Right lobe of liver (tissue), 6 donors: Measurements from ENCODE around the gene BRICD5. TPM values are rescaled to one million over a fixed set of nuclear protein-coding genes. Genes with fewer than 3 reads are reported as not detected.
A peak's percentile ranks its signal among the peaks of the same experiment; 100 is the strongest.

ENCODE experiments used
- ATAC-seq, 4 donors: fragments of 200-7000 bp; cut with Tn5 transposase; one replicate each; pipeline ENCODE4 v1.9.1; 2020; ENCODE audit warnings: mild to moderate bottlenecking in 4 of 4, moderate library complexity in 4 of 4
- DNase-seq, 3 donors: peaks; one replicate each; pipeline ENCODE4 v3.0.0-alpha.2; 2020
- H3K27ac ChIP-seq, 3 donors: fragments of 200-600 bp; one replicate each; pipeline ENCODE4 v1.8.0; 2022
- H3K27me3 ChIP-seq, 2 donors: fragments of 200-600 bp; one replicate each; pipeline ENCODE4 v1.8.0; 2022
- H3K36me3 ChIP-seq, 4 donors: fragments of 200-600 bp; sonication (generic) in 1 of 4; one replicate each; pipeline versions ENCODE4 v1.5.1 to v1.8.0; 2017 to 2022; ENCODE audit warnings: control low read depth in 1 of 4
- H3K4me1 ChIP-seq, 4 donors: fragments of 200-600 bp; sonication (generic) in 1 of 4; one replicate each; pipeline versions ENCODE4 v1.5.1 to v1.8.0; 2017 to 2022; ENCODE audit warnings: control low read depth in 1 of 4
- H3K4me3 ChIP-seq, 3 donors: fragments of 200-600 bp; one replicate each; pipeline ENCODE4 v1.8.0; 2022
- H3K9me3 ChIP-seq, 4 donors: fragments of 200-600 bp; sonication (generic) in 1 of 4; one replicate each; pipeline versions ENCODE4 v1.5.1 to v1.8.0; 2017 to 2022; ENCODE audit warnings: control low read depth in 1 of 4
- CTCF ChIP-seq, 4 donors: fragments of 200-600 bp in 3 of 4; fragments of 450-650 bp in 1 of 4; IDR thresholded peaks; one replicate each; pipeline versions ENCODE4 v1.5.1 to v1.8.0; 2016 to 2022; ENCODE audit warnings: antibody characterized with exemption in 4 of 4, mild to moderate bottlenecking in 2 of 4
- POLR2A ChIP-seq: fragments of 450-650 bp; IDR thresholded peaks from one replicate; pipeline ENCODE4 v1.6.1; 2017; ENCODE audit warnings: antibody characterized with exemption, mild to moderate bottlenecking
- WGBS: methylation state at CpG from one replicate; pipeline ENCODE4 v1.1.6; 2018; ENCODE audit warnings: low coverage, low lambda C conversion rate; ENCODE audit not compliant: insufficient coverage; ENCODE audit errors: missing lambda C conversion rate; 5-methylcytosine and 5-hydroxymethylcytosine counted together
- intact Hi-C, 2 donors: fragments of 100-400 bp; cut with DNase I; formaldehyde crosslinking; loops; one replicate each; pipeline versions ENCODE4 v1.11.2 to v1.14.1; 2022
- total RNA-seq, 6 experiments: library from RNA; depleted of rRNA in 2 of 6; stranded (reverse); fragments of >200 nt in 2 of 6; fragmentation: NEBNext Ultra II Directional in 3 of 6; extraction: Animal tissue kit (Norgen Biotek cat#: 25700) in 3 of 6; gene quantifications; one replicate each; pipeline versions ENCODE4 v1.1.0 to v1.2.4, GENCODE V29; 2016 to 2023
- donor health status: DM: no; HTN: yes; CAD: no.
- donor health status: DM: no; HTN: no; CAD: no.
- donor health status: DM: no; HTN: no; CAD: no.
- donor health status: DM: no; HTN: yes; CAD: no.
- donor health status: DM: no; HTN: yes; CAD: no.

The BRICD5 gene
- total RNA-seq, 6 experiments from 2014 or later: 0.74 to 3.7 (median 2.0) TPM

- H3K27ac ChIP-seq: no peak overlapping the region
- H3K36me3 ChIP-seq: no peaks in the 10 kb centered on the region
- DNase-seq: no peak
- WGBS: 52% methylated on average over 4 of the region's 4 CpGs
- H3K4me3 ChIP-seq: no peak overlapping the region
- ATAC-seq: no peak
- no peak for TF ChIP-seq CTCF (IDR thresholded peaks at IDR 0.05)
- intact Hi-C loops: loop anchor here (10.0 kb wide), 1 partner anchor 307 kb away; no protein-coding TSS in a partner anchor
- peaks cover 0 to 10% (median 0%) of the 10 kb centered on the region in 4 donors for H3K4me1 ChIP-seq
- H3K27me3 ChIP-seq: peaks cover 0 to 11% of the 10 kb centered on the region in 2 donors
- H3K9me3 ChIP-seq: no peaks in the 10 kb centered on the region
Observed at GRCh38 chr16:2198283-2198682, 12.4 kb downstream of the BRICD5 start.

- H3K27ac ChIP-seq: no peak overlapping the region
- H3K27me3 ChIP-seq: peaks cover 0 to 11% of the 10 kb centered on the region in 2 donors
- ATAC-seq: no peak
- peaks cover 0 to 10% (median 0%) of the 10 kb centered on the region in 4 donors for H3K4me1 ChIP-seq
- H3K36me3 ChIP-seq: no peaks in the 10 kb centered on the region
- intact Hi-C loops: loop anchor here (10.0 kb wide), 1 partner anchor 307 kb away; no protein-coding TSS in a partner anchor
- DNase-seq: no peak
- TF ChIP-seq POLR2A: no peak
- no peak for TF ChIP-seq CTCF (IDR thresholded peaks at IDR 0.05)
- WGBS: 50% methylated on average over 2 of the region's 6 CpGs
- no peak overlapping the region for H3K4me3 ChIP-seq
- no peaks in the 10 kb centered on the region for H3K9me3 ChIP-seq
Observed at GRCh38 chr16:2197765-2198164, 12.9 kb downstream of the BRICD5 start.

- Histone ChIP-seq H3K27ac (no peak overlapping the region), H3K9me3 (no peaks in the 10 kb centered on the region), H3K4me1 (peaks cover 0 to 10% (median 0%) of the 10 kb centered on the region in 4 donors), H3K4me3 (no peak overlapping the region), H3K27me3 (peaks cover 0 to 11% of the 10 kb centered on the region in 2 donors), H3K36me3 (no peaks in the 10 kb centered on the region)
- DNase-seq: no peak
- WGBS: 55% methylated on average over 12 of the region's 32 CpGs
- no peak for TF ChIP-seq POLR2A
- TF ChIP-seq CTCF (IDR thresholded peaks at IDR 0.05): no peak
- ATAC-seq: no peak
- intact Hi-C loops: loop anchor here (10.0 kb wide), 1 partner anchor 308 kb away; no protein-coding TSS in a partner anchor
Observed at GRCh38 chr16:2196981-2197511, 13.6 kb downstream of the BRICD5 start.

GRCh38 chr16:2196162-2196980 lies 14.3 kb downstream of the BRICD5 start, which contains the start of gene CASKIN1:
Gene CASKIN1 (minus strand): TSS chr16:2196605. CDS start chr16:2196432, 173 bp downstream.
- no peak for TF ChIP-seq CTCF (IDR thresholded peaks at IDR 0.05)
- no peak for TF ChIP-seq POLR2A
- 0% methylated on average over 2 of the region's 129 CpGs for WGBS
- DNase-seq (no peak), ATAC-seq (no peak)
- H3K36me3 ChIP-seq: no peaks in the 10 kb centered on the region
- peak within 1 kb of the TSS in 1 of 3 donors; percentile 26 for H3K4me3 ChIP-seq
- intact Hi-C loops: loop anchor here (10.0 kb wide), 1 partner anchor 308 kb away; no protein-coding TSS in a partner anchor
- no peaks in the 10 kb centered on the region for H3K9me3 ChIP-seq
- peaks cover 0 to 10% (median 0%) of the 10 kb centered on the region in 4 donors for H3K4me1 ChIP-seq
- H3K27me3 ChIP-seq: peaks cover 0 to 11% of the 10 kb centered on the region in 2 donors
- H3K27ac ChIP-seq: no peak within 1 kb of the TSS
